ENCODE results near the gene ARMC7. TPM values are rescaled to one million over a fixed set of nuclear protein-coding genes. Genes with fewer than 3 reads are reported as not detected.

Gene ARMC7
- total and polyA plus RNA-seq, 2 of the 13 experiments (the other 11 are each of a cell fraction or from before 2014, with no cell fraction given), result 3.9 to 4.2 TPM

- TF ChIP-seq EP300 (IDR thresholded peaks at IDR 0.05; ENCODE audit: low read depth in 2 of 2, low read length in 2 of 2) (0 out of 4 replicates have a peak, but pooled peaks of 1 of the 2 experiments have one; percentile 12), EP300 (CRISPR knock-in tag; IDR thresholded peaks at IDR 0.05; ENCODE audit: borderline replicate concordance) (peak; percentile 55; the same call in 1 of the 2 replicates), BHLHE40 (IDR thresholded peaks at IDR 0.05; ENCODE audit: low read length) (no peak), MTA3 (CRISPR knock-in tag; IDR thresholded peaks at IDR 0.05) (no peak), SAP130 (CRISPR knock-in tag; IDR thresholded peaks at IDR 0.05; ENCODE audit: low read depth) (peak; percentile 64; the same call in 1 of the 2 replicates), PTBP1 (IDR thresholded peaks at IDR 0.05; ENCODE audit: low read depth, low read length, poor library complexity, severe bottlenecking) (no peak), TBP (CRISPR knock-in tag; IDR thresholded peaks at IDR 0.05) (no peak), RNF219 (CRISPR knock-in tag; IDR thresholded peaks at IDR 0.05) (no peak), ARHGAP35 (CRISPR knock-in tag; IDR thresholded peaks at IDR 0.05; ENCODE audit: borderline replicate concordance) (no peak), TARDBP (CRISPR knock-in tag; IDR thresholded peaks at IDR 0.05) (0 out of 2 replicates have a peak, but pooled peaks have one; percentile 30), ZNF274 (CRISPR knock-in tag; IDR thresholded peaks at IDR 0.05) (no peak), NR2F1 (CRISPR knock-in tag; IDR thresholded peaks at IDR 0.05) (no peak), TRIM24 (CRISPR knock-in tag; IDR thresholded peaks at IDR 0.05) (no peak), FOXM1 (CRISPR knock-in tag; IDR thresholded peaks at IDR 0.05) (no peak)
- TF ChIP-seq, protein P1, sequence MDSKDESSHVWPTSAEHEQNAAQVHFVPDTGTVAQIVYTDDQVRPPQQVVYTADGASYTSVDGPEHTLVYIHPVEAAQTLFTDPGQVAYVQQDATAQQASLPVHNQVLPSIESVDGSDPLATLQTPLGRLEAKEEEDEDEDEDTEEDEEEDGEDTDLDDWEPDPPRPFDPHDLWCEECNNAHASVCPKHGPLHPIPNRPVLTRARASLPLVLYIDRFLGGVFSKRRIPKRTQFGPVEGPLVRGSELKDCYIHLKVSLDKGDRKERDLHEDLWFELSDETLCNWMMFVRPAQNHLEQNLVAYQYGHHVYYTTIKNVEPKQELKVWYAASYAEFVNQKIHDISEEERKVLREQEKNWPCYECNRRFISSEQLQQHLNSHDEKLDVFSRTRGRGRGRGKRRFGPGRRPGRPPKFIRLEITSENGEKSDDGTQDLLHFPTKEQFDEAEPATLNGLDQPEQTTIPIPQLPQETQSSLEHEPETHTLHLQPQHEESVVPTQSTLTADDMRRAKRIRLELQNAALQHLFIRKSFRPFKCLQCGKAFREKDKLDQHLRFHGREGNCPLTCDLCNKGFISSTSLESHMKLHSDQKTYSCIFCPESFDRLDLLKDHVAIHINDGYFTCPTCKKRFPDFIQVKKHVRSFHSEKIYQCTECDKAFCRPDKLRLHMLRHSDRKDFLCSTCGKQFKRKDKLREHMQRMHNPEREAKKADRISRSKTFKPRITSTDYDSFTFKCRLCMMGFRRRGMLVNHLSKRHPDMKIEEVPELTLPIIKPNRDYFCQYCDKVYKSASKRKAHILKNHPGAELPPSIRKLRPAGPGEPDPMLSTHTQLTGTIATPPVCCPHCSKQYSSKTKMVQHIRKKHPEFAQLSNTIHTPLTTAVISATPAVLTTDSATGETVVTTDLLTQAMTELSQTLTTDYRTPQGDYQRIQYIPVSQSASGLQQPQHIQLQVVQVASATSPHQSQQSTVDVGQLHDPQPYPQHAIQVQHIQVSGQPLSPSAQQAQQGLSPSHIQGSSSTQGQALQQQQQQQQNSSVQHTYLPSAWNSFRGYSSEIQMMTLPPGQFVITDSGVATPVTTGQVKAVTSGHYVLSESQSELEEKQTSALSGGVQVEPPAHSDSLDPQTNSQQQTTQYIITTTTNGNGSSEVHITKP (CRISPR knock-in tag; IDR thresholded peaks at IDR 0.05; ENCODE audit: low read depth), result no peak
- TF ChIP-seq, protein P2, sequence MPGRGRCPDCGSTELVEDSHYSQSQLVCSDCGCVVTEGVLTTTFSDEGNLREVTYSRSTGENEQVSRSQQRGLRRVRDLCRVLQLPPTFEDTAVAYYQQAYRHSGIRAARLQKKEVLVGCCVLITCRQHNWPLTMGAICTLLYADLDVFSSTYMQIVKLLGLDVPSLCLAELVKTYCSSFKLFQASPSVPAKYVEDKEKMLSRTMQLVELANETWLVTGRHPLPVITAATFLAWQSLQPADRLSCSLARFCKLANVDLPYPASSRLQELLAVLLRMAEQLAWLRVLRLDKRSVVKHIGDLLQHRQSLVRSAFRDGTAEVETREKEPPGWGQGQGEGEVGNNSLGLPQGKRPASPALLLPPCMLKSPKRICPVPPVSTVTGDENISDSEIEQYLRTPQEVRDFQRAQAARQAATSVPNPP (CRISPR knock-in tag; IDR thresholded peaks at IDR 0.05), result no peak
- TF ChIP-seq, protein P3, sequence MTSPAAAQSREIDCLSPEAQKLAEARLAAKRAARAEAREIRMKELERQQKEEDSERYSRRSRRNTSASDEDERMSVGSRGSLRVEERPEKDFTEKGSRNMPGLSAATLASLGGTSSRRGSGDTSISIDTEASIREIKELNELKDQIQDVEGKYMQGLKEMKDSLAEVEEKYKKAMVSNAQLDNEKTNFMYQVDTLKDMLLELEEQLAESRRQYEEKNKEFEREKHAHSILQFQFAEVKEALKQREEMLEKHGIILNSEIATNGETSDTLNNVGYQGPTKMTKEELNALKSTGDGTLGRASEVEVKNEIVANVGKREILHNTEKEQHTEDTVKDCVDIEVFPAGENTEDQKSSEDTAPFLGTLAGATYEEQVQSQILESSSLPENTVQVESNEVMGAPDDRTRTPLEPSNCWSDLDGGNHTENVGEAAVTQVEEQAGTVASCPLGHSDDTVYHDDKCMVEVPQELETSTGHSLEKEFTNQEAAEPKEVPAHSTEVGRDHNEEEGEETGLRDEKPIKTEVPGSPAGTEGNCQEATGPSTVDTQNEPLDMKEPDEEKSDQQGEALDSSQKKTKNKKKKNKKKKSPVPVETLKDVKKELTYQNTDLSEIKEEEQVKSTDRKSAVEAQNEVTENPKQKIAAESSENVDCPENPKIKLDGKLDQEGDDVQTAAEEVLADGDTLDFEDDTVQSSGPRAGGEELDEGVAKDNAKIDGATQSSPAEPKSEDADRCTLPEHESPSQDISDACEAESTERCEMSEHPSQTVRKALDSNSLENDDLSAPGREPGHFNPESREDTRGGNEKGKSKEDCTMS (CRISPR knock-in tag; conservative IDR thresholded peaks at IDR 0.05), result no peak
- TF ChIP-seq, protein P4, sequence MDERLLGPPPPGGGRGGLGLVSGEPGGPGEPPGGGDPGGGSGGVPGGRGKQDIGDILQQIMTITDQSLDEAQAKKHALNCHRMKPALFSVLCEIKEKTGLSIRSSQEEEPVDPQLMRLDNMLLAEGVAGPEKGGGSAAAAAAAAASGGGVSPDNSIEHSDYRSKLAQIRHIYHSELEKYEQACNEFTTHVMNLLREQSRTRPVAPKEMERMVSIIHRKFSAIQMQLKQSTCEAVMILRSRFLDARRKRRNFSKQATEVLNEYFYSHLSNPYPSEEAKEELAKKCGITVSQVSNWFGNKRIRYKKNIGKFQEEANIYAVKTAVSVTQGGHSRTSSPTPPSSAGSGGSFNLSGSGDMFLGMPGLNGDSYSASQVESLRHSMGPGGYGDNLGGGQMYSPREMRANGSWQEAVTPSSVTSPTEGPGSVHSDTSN (CRISPR knock-in tag; IDR thresholded peaks at IDR 0.05), result no peak
These were observed 4.2 kb downstream of the ARMC7 start (continued) for GRCh38 chr17:75113798-75114551.
